Mesodermal cell (in vitro differentiated cells): Measurements from ENCODE around the gene SNX9.
"Not testable (repeated sequence)": the region's sequence is repeated elsewhere in the genome, so short reads cannot be mapped to it uniquely, and the experiment has no call there.

Source experiments
- H3K27ac ChIP-seq: 2 replicates; pipeline ENCODE4 v1.7.0; 2013; ENCODE audit warnings: mild to moderate bottlenecking, low read depth, low read length, moderate library complexity; ENCODE audit not compliant: severe bottlenecking
- H3K36me3 ChIP-seq: 2 replicates; pipeline ENCODE4 v1.7.1; 2013; ENCODE audit warnings: mild to moderate bottlenecking, low read length, moderate library complexity; ENCODE audit not compliant: control insufficient read depth, insufficient read depth
- H3K4me1 ChIP-seq: one replicate; pipeline ENCODE4 v1.7.1; 2013; ENCODE audit warnings: mild to moderate bottlenecking, low read length; ENCODE audit not compliant: insufficient read depth, control insufficient read depth, poor library complexity, severe bottlenecking
- H3K4me3 ChIP-seq: 2 replicates; pipeline ENCODE4 v1.7.0; 2013; ENCODE audit warnings: low read length, control low read depth, mild to moderate bottlenecking; ENCODE audit not compliant: insufficient read depth, poor library complexity, severe bottlenecking; ENCODE audit errors: extremely low read depth
- H3K9me3 ChIP-seq: 2 replicates; pipeline ENCODE4 v1.7.1; 2013; ENCODE audit warnings: mild to moderate bottlenecking, low read length, moderate library complexity; ENCODE audit not compliant: control insufficient read depth
- WGBS, 2 experiments: methylation state at CpG; one replicate each; pipeline ENCODE4 v1.1.5; 2013; ENCODE audit warnings: missing lambda C conversion rate in 2 of 2; ENCODE audit not compliant: insufficient coverage in 2 of 2; 5-methylcytosine and 5-hydroxymethylcytosine counted together

The SNX9 gene

DNA sequence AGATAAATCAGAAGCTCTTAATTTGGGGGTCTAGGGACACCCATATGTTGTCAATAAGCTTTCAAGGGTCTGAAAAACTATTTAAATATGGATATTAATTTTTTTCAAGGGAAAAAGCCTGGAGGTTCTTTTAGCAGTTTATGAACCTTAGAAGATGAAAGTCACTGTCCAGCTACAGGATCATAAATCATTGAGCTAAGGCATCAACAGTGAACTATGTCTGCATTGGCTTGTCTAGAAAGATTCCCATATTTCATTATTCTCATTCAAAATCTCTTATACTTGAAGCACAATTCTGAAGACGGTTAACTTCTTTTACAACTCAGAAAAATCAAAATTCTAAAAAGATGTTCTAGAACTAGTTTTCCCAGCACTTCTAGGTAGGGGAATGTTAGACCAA is 34.9 kb upstream of the SNX9 start:
- 100% methylated on average over 1 of the region's 1 CpG; no CpG with 5 or more reads in 1 of the 2 experiments for WGBS, 2 experiments
- Histone ChIP-seq H3K4me3 (no peak overlapping the region), H3K36me3 (no peaks in the 10 kb centered on the region), H3K27ac (no peak overlapping the region), H3K4me1 (no peaks in the 10 kb centered on the region), H3K9me3 (no peaks in the 10 kb centered on the region)

GRCh38 chr6:157789297-157789696 is 33.7 kb upstream of the SNX9 start:
- Histone ChIP-seq H3K4me3 (no peak overlapping the region), H3K27ac (no peak overlapping the region), H3K4me1 (no peaks in the 10 kb centered on the region), H3K9me3 (no peaks in the 10 kb centered on the region), H3K36me3 (no peaks in the 10 kb centered on the region)
- 93 to 100% methylated on average over 1 to 2 of the region's 3 CpGs for WGBS, 2 experiments

DNA sequence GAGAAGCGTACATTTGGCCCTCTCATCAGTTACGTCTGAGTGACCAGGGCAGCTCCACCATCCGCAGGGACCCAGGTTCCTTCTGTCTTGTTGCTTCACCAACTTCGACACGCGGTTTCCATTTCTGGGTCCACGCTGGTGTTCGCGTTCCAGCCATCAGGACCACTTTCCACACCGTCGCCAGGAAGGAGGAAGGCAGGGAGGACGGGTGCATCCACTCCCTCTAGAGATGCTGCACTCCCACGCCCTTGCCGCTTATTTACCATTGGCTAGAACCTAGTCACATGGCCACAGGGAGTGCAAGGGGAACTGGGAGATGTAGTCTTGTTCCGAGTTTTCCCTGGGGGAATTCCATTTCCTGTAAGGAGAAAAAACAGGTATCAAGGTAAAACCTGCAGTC is 33.2 kb upstream of the SNX9 start:
- H3K9me3 ChIP-seq, result no peaks in the 10 kb centered on the region
- 84 to 93% methylated on average over 11 to 12 of the region's 15 CpGs for WGBS, 2 experiments
- no peak overlapping the region for H3K27ac ChIP-seq
- no peaks in the 10 kb centered on the region for H3K4me1 ChIP-seq
- H3K4me3 ChIP-seq, result no peak overlapping the region
- H3K36me3 ChIP-seq, result no peaks in the 10 kb centered on the region

DNA sequence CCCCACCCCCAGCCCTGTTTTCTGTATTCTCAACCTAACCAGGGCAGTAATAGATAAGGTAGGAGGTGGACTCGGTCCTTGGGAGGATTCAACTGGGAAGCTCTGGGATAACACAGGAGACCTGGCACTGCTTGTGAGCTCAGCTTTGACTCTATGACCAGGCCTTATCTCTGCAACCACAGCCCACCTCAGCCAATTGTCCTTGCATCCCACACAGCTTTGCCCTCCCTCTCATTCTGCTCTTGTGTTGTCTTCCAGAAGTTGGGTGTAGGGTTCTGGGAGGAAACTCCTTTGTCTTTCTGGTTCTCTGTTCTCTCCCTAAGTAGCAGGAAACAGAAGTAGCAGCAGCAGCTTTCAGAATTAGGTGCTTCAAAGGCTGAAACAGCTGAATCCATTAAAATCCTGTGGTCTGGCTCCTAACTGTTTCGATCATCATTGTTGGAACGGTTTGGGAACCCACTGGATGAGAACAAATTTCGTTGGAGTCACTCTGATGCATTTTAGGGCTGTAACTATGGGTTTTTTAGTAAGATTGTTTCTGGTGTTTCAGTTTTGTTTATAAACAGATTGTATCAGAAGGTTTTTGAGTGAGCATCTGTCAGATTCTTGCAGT is 32.4 kb upstream of the SNX9 start:
- Histone ChIP-seq H3K4me1 (no peaks in the 10 kb centered on the region), H3K9me3 (no peaks in the 10 kb centered on the region), H3K4me3 (no peak overlapping the region), H3K27ac (no peak overlapping the region), H3K36me3 (no peaks in the 10 kb centered on the region)
- 75 to 84% methylated on average over 3 of the region's 4 CpGs for whole genome bisulfite sequencing, 2 experiments

- Histone ChIP-seq H3K36me3 (no peaks in the 10 kb centered on the region), H3K9me3 (no peaks in the 10 kb centered on the region), H3K4me3 (no peak overlapping the region), H3K27ac (no peak overlapping the region), H3K4me1 (peaks cover 3% of the 10 kb centered on the region)
- WGBS, 2 experiments, result 100% methylated on average over 1 of the region's 2 CpGs; no CpG with 5 or more reads in 1 of the 2 experiments
Measured at GRCh38 chr6:157791450-157791849, 31.6 kb upstream of the SNX9 start.

GRCh38 chr6:157792671-157793070 is 30.4 kb upstream of the SNX9 start:
- Histone ChIP-seq H3K27ac (no peak overlapping the region), H3K4me3 (no peak overlapping the region), H3K9me3 (no peaks in the 10 kb centered on the region), H3K36me3 (no peaks in the 10 kb centered on the region), H3K4me1 (peaks cover 3% of the 10 kb centered on the region)
- 89 to 91% methylated on average over 1 of the region's 2 CpGs for WGBS, 2 experiments

DNA sequence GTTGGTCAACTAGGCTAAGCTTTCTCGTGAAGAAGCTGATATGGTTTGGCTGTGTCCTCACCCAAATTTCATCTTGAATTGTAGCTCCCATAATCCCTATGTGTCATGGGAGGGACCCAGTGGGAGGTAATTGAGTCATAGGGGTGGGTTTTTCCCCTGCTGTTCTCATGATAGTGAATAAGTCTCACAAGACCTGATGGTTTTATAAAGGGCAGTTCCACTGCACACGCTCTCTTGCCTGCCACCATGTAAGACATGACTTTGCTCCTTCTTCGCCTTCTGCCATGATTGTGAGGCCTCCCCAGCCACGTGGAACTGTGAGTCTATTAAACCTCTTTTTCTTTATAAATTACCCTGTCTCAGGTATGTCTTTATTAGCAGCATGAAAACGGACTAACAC is 29.0 kb upstream of the SNX9 start:
- not testable (repeated sequence) for H3K4me1 ChIP-seq, H3K4me3 ChIP-seq, H3K9me3 ChIP-seq, H3K27ac ChIP-seq, H3K36me3 ChIP-seq
- 81 to 97% methylated on average over 4 to 5 of the region's 5 CpGs for WGBS, 2 experiments

DNA sequence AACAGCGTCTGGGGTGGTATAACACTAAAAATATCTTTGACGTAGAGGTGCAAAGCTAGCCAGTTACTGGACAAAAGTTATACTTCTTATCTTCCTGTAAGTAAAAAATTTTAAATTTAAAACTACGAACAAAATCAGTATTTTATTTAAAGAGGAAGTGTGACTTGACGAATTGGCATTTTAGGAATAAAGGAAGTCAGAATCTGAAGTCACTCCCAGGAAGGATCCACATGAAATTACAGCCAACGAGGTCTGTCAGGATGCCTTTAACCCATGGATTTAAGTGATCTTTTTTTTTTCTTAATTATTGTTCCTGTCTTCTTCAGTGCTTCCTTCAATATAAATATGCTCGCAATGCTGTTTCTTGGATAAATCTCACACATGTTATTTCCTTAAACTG is 27.2 kb upstream of the SNX9 start:
- WGBS, 2 experiments, result no CpG with 5 or more reads among the region's 6 CpGs
- no peaks in the 10 kb centered on the region for H3K9me3 ChIP-seq

GRCh38 chr6:157798851-157799250 is 24.2 kb upstream of the SNX9 start:
- H3K4me3 ChIP-seq, result no peak overlapping the region
- no peak overlapping the region for H3K27ac ChIP-seq
- H3K4me1 ChIP-seq, result peaks cover 3% of the 10 kb centered on the region
- WGBS, 2 experiments, result 92 to 100% methylated on average over 2 to 5 of the region's 6 CpGs
- no peaks in the 10 kb centered on the region for H3K36me3 ChIP-seq
- no peaks in the 10 kb centered on the region for H3K9me3 ChIP-seq

More for the DNA sequence above, 27.2 kb upstream of the SNX9 start:
- Histone ChIP-seq H3K4me3 (no peak overlapping the region), H3K4me1 (peaks cover 3% of the 10 kb centered on the region), H3K36me3 (no peaks in the 10 kb centered on the region), H3K27ac (no peak overlapping the region)

- H3K4me1 ChIP-seq, H3K27ac ChIP-seq, H3K4me3 ChIP-seq, H3K36me3 ChIP-seq, H3K9me3 ChIP-seq: not testable (repeated sequence)
- 92 to 100% methylated on average over 2 to 3 of the region's 3 CpGs for WGBS, 2 experiments
Measured at GRCh38 chr6:157799561-157799960, 23.5 kb upstream of the SNX9 start.

- Histone ChIP-seq H3K4me1 (peaks cover 3% of the 10 kb centered on the region), H3K36me3 (no peaks in the 10 kb centered on the region), H3K9me3 (no peaks in the 10 kb centered on the region), H3K27ac (no peak overlapping the region), H3K4me3 (no peak overlapping the region)
- WGBS, 2 experiments, result 83 to 98% methylated on average over 3 to 5 of the region's 6 CpGs
Measured at GRCh38 chr6:157800420-157801237, 22.4 kb upstream of the SNX9 start.
